HEK293 (cell line): ENCODE data around the gene PRR19.

Experiments used
- CTCF ChIA-PET: fragments of 350-600 bp; formaldehyde crosslinking; extraction: SDS; loops from one replicate; lab custom pipeline; 2021; ENCODE audit warnings: antibody characterized with exemption; lab: Yijun Ruan, JAX
- POLR2A ChIA-PET: fragments of 300-600 bp; formaldehyde crosslinking; extraction: SDS; loops from one replicate; lab custom pipeline; 2020; ENCODE audit warnings: antibody characterized with exemption, inconsistent platforms; lab: Yijun Ruan, JAX
- H3K27ac ChIP-seq: fragments of 200-500 bp; sonication (Bioruptor generic); 2 replicates; pipeline ENCODE4 v1.5.1; 2014; ENCODE audit warnings: low read depth, low read length, control low read depth, inconsistent platforms; ENCODE audit errors: extremely low read depth
- H3K36me3 ChIP-seq, 2 experiments: fragments of 200-500 bp in 1 of 2; sonication (Bioruptor generic) in 1 of 2; 1 replicate in 1 of 2; 2 replicates in 1 of 2; pipeline ENCODE4 v1.5.1; 2014 to 2017; ENCODE audit warnings: inconsistent platforms in 2 of 2, low read length in 2 of 2; ENCODE audit not compliant: control insufficient read depth in 2 of 2, insufficient read depth in 1 of 2
- H3K4me1 ChIP-seq: fragments of 200-500 bp; sonication (Bioruptor generic); 2 replicates; pipeline ENCODE4 v1.5.1; 2014; ENCODE audit warnings: mild to moderate bottlenecking, low read length, inconsistent platforms; ENCODE audit not compliant: control insufficient read depth, insufficient read depth
- H3K4me3 ChIP-seq: 2 replicates; pipeline ENCODE4 v1.5.1; 2011; ENCODE audit warnings: low read depth, mild to moderate bottlenecking, control low read depth, low read length, moderate library complexity
- H3K9me3 ChIP-seq: fragments of 200-500 bp; sonication (Bioruptor generic); 2 replicates; pipeline ENCODE4 v1.5.1; 2014; ENCODE audit warnings: low read depth, low read length, inconsistent platforms; ENCODE audit not compliant: control insufficient read depth, insufficient read depth
- EGR2 ChIP-seq: fragments of 450-650 bp; formaldehyde crosslinking; IDR thresholded peaks from 2 replicates; pipeline ENCODE4 v1.5.1; 2016; ENCODE audit warnings: low read depth, missing biosample characterization, missing genetic modification characterization
- GFI1B ChIP-seq: fragments of 450-650 bp; formaldehyde crosslinking; IDR thresholded peaks from 2 replicates; pipeline ENCODE4 v1.5.1; 2016; ENCODE audit warnings: missing biosample characterization, missing genetic modification characterization
- GLIS1 ChIP-seq: fragments of 450-650 bp; formaldehyde crosslinking; IDR thresholded peaks from 2 replicates; pipeline ENCODE4 v1.5.1; 2016; ENCODE audit warnings: missing biosample characterization, missing genetic modification characterization
- GLIS2 ChIP-seq: fragments of 450-650 bp; formaldehyde crosslinking; IDR thresholded peaks from 2 replicates; pipeline ENCODE4 v1.5.1; 2016; ENCODE audit warnings: missing biosample characterization, missing genetic modification characterization
- KLF16 ChIP-seq: fragments of 450-650 bp; formaldehyde crosslinking; IDR thresholded peaks from 2 replicates; pipeline ENCODE4 v1.5.1; 2017; ENCODE audit warnings: missing biosample characterization, missing genetic modification characterization
- MZF1 ChIP-seq: fragments of 450-650 bp; formaldehyde crosslinking; IDR thresholded peaks from 2 replicates; pipeline ENCODE4 v1.5.1; 2017; ENCODE audit warnings: missing biosample characterization, missing genetic modification characterization, borderline replicate concordance
- SCRT1 ChIP-seq: fragments of 450-650 bp; formaldehyde crosslinking; IDR thresholded peaks from 2 replicates; pipeline ENCODE4 v1.5.1; 2016; ENCODE audit warnings: missing biosample characterization, missing genetic modification characterization, borderline replicate concordance
- YY2 ChIP-seq: fragments of 450-650 bp; formaldehyde crosslinking; IDR thresholded peaks from 2 replicates; pipeline ENCODE4 v1.5.1; 2016; ENCODE audit warnings: missing biosample characterization, missing genetic modification characterization
- ZBTB48 ChIP-seq: fragments of 450-650 bp; formaldehyde crosslinking; IDR thresholded peaks from 2 replicates; pipeline ENCODE4 v1.5.1; 2016; ENCODE audit warnings: missing biosample characterization, missing genetic modification characterization
- ZEB2 ChIP-seq: fragments of 450-650 bp; formaldehyde crosslinking; IDR thresholded peaks from 2 replicates; pipeline ENCODE4 v1.5.1; 2016; ENCODE audit warnings: missing biosample characterization, missing genetic modification characterization
- ZFHX2 ChIP-seq: fragments of 450-650 bp; formaldehyde crosslinking; conservative IDR thresholded peaks from 2 replicates; pipeline ENCODE4 v1.5.1; 2016; ENCODE audit warnings: missing biosample characterization, missing genetic modification characterization
- ZNF140 ChIP-seq: fragments of 450-650 bp; formaldehyde crosslinking; IDR thresholded peaks from 2 replicates; pipeline ENCODE4 v1.5.1; 2016; ENCODE audit warnings: missing biosample characterization, missing genetic modification characterization
- ZNF174 ChIP-seq: fragments of 450-650 bp; formaldehyde crosslinking; IDR thresholded peaks from 2 replicates; pipeline ENCODE4 v1.5.0; 2017; ENCODE audit warnings: missing biosample characterization, mild to moderate bottlenecking, missing genetic modification characterization
- ZNF37A ChIP-seq: fragments of 450-650 bp; IDR thresholded peaks from 2 replicates; pipeline ENCODE4 v1.5.1; 2018; ENCODE audit warnings: missing biosample characterization, missing genetic modification characterization
- ZNF473 ChIP-seq: fragments of 450-650 bp; formaldehyde crosslinking; IDR thresholded peaks from 2 replicates; pipeline ENCODE4 v1.5.1; 2017; ENCODE audit warnings: missing biosample characterization, missing genetic modification characterization
- ZNF561 ChIP-seq: fragments of 450-650 bp; IDR thresholded peaks from 2 replicates; pipeline ENCODE4 v1.5.1; 2018; ENCODE audit warnings: missing biosample characterization, missing genetic modification characterization, borderline replicate concordance
- ZNF600 ChIP-seq: fragments of 450-650 bp; formaldehyde crosslinking; IDR thresholded peaks from 2 replicates; pipeline ENCODE4 v1.5.1; 2016; ENCODE audit warnings: missing biosample characterization, missing genetic modification characterization
- ZNF664 ChIP-seq: fragments of 450-650 bp; formaldehyde crosslinking; IDR thresholded peaks from 2 replicates; pipeline ENCODE4 v1.5.1; 2016; ENCODE audit warnings: missing biosample characterization, missing genetic modification characterization
- ZNF76 ChIP-seq: fragments of 450-650 bp; formaldehyde crosslinking; IDR thresholded peaks from 2 replicates; pipeline ENCODE4; 2016; ENCODE audit warnings: low read depth, missing biosample characterization, missing genetic modification characterization, borderline replicate concordance
- ZNF843 ChIP-seq: fragments of 450-650 bp; formaldehyde crosslinking; IDR thresholded peaks from 2 replicates; pipeline ENCODE4 v1.5.1; 2016; ENCODE audit warnings: missing biosample characterization, missing genetic modification characterization
- ZSCAN16 ChIP-seq: fragments of 450-650 bp; formaldehyde crosslinking; IDR thresholded peaks from 2 replicates; pipeline ENCODE4 v1.5.1; 2016; ENCODE audit warnings: missing biosample characterization, missing genetic modification characterization
- ZSCAN30 ChIP-seq: fragments of 450-650 bp; IDR thresholded peaks from 2 replicates; pipeline ENCODE4 v1.5.1; 2018; ENCODE audit warnings: missing biosample characterization, mild to moderate bottlenecking, missing genetic modification characterization, moderate library complexity
- ZXDB ChIP-seq: fragments of 450-650 bp; formaldehyde crosslinking; IDR thresholded peaks from 2 replicates; pipeline ENCODE4 v1.5.1; 2016; ENCODE audit warnings: missing biosample characterization, missing genetic modification characterization
- TF ChIP-seq, protein P1 (sequence below): fragments of 450-650 bp; formaldehyde crosslinking; IDR thresholded peaks from 2 replicates; pipeline ENCODE4 v1.5.1; 2016; ENCODE audit warnings: missing biosample characterization, missing genetic modification characterization
- TF ChIP-seq, protein P2 (sequence below): fragments of 450-650 bp; formaldehyde crosslinking; IDR thresholded peaks from 2 replicates; pipeline ENCODE4 v1.5.1; 2016; ENCODE audit warnings: missing biosample characterization, missing genetic modification characterization
- TF ChIP-seq, protein P3 (sequence below): fragments of 450-650 bp; IDR thresholded peaks from 2 replicates; pipeline ENCODE4 v1.5.1; 2018; ENCODE audit warnings: missing biosample characterization, mild to moderate bottlenecking, missing genetic modification characterization

The PRR19 gene

DNA sequence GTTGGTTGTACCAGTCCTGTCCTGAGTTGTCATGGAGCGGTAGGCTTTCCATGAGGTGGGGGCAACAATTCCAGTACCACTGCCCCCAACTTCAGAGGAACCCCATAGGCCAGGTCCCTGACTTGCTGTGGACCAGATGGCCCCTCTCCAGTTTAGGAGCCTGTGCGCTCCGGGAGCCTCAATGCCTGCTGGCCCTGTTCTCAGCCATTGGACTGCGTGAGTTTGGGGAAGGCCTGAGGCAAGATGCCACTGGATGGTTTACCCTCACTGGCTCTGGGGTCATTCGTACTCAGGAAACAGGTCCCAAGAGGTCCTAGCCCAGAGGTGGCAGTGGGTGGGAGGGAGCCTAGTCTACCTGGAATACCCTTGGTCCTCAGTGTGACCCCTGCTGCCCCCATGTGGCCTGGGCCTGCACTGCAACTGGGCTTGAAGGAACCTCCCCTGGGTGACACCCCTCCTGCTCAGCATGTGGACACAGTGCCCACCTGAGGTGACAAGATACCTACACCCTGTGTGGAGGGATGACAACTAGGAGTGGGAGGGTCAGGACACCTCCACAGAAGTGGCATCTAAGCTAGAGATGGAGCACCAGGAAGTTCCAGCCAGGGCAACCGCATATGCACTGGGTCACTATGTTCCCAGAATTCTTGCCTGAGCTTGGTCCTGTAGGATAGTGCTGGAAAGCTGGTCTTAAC, 6.0 kb upstream of the PRR19 start (continued):
- TF ChIP-seq ZEB2 (tag by site-specific recombination), result peak; percentile 85
- peak; percentile 45 for TF ChIP-seq ZFHX2 (tag by site-specific recombination)
- 0 out of 2 replicates have a peak, but pooled peaks have one; percentile 22 for TF ChIP-seq ZSCAN30 (tag by site-specific recombination)
- TF ChIP-seq ZNF561 (tag by site-specific recombination), result peak; percentile 77; the same call in 1 of the 2 replicates
- TF ChIP-seq, protein P1, sequence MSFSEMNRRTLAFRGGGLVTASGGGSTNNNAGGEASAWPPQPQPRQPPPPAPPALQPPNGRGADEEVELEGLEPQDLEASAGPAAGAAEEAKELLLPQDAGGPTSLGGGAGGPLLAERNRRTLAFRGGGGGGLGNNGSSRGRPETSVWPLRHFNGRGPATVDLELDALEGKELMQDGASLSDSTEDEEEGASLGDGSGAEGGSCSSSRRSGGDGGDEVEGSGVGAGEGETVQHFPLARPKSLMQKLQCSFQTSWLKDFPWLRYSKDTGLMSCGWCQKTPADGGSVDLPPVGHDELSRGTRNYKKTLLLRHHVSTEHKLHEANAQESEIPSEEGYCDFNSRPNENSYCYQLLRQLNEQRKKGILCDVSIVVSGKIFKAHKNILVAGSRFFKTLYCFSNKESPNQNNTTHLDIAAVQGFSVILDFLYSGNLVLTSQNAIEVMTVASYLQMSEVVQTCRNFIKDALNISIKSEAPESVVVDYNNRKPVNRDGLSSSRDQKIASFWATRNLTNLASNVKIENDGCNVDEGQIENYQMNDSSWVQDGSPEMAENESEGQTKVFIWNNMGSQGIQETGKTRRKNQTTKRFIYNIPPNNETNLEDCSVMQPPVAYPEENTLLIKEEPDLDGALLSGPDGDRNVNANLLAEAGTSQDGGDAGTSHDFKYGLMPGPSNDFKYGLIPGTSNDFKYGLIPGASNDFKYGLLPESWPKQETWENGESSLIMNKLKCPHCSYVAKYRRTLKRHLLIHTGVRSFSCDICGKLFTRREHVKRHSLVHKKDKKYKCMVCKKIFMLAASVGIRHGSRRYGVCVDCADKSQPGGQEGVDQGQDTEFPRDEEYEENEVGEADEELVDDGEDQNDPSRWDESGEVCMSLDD (tag by site-specific recombination), result peak; percentile 16; the same call in 1 of the 2 replicates
- peak; percentile 55; the same call in 1 of the 2 replicates for TF ChIP-seq KLF16 (tag by site-specific recombination)
- TF ChIP-seq GLIS2 (tag by site-specific recombination), result peak; percentile 62; the same call in 1 of the 2 replicates
- TF ChIP-seq, protein P2, sequence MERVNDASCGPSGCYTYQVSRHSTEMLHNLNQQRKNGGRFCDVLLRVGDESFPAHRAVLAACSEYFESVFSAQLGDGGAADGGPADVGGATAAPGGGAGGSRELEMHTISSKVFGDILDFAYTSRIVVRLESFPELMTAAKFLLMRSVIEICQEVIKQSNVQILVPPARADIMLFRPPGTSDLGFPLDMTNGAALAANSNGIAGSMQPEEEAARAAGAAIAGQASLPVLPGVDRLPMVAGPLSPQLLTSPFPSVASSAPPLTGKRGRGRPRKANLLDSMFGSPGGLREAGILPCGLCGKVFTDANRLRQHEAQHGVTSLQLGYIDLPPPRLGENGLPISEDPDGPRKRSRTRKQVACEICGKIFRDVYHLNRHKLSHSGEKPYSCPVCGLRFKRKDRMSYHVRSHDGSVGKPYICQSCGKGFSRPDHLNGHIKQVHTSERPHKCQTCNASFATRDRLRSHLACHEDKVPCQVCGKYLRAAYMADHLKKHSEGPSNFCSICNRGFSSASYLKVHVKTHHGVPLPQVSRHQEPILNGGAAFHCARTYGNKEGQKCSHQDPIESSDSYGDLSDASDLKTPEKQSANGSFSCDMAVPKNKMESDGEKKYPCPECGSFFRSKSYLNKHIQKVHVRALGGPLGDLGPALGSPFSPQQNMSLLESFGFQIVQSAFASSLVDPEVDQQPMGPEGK (tag by site-specific recombination), result peak; percentile 43; the same call in 1 of the 2 replicates
- TF ChIP-seq GLIS1, result peak; percentile 58; the same call in 1 of the 2 replicates
- TF ChIP-seq ZXDB (tag by site-specific recombination), result 0 out of 2 replicates have a peak, but pooled peaks have one; percentile 13

DNA sequence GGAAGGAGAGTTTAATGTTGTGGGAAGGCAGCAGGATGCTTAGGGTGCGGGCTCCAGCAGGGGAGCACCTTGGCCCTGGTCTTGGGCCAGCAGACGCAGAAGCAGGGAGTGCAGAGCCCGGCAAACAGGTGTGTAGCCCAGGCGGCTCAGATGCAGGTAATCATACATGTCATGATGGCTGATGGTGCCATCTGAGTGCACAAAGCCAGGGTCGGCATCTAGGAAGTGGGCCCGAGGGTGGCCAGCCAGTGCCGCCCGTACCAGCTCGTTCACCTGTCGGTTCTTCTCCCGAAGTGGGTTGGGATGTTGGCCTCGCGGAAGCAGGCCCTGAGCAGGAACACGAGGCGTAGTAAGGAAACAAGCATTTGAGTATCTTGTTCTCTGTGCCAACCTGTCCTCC, 4.9 kb upstream of the PRR19 start:
- H3K36me3 ChIP-seq, result peaks cover 31 to 53% of the 10 kb centered on the region in 2 experiments
- 0 out of 2 replicates have a peak, but pooled peaks have one; percentile 34 for TF ChIP-seq SCRT1 (tag by site-specific recombination)
- TF ChIP-seq ZBTB48, result no peak
- TF ChIP-seq ZNF76, result no peak
- TF ChIP-seq ZNF174 (tag by site-specific recombination), result no peak
- TF ChIP-seq ZNF140, result no peak
- peaks cover 5% of the 10 kb centered on the region; the same call in 1 of the 2 replicates for H3K4me1 ChIP-seq
- no peak overlapping the region for H3K27ac ChIP-seq
- POLR2A ChIA-PET, result interaction anchor here (1.3 to 3.4 kb wide), 2 partner anchors 10 to 53 kb away, joined by 4 to 31 read pairs; partner anchors contain the start of gene GSK3A
- CTCF ChIA-PET, result interaction anchor here (0.6 to 4.8 kb wide), 15 partner anchors 12 to 188 kb away, joined by 3 to 55 read pairs (median 5); partner anchors contain the start of gene GSK3A
- no peak overlapping the region for H3K4me3 ChIP-seq
- no peaks in the 10 kb centered on the region for H3K9me3 ChIP-seq

DNA sequence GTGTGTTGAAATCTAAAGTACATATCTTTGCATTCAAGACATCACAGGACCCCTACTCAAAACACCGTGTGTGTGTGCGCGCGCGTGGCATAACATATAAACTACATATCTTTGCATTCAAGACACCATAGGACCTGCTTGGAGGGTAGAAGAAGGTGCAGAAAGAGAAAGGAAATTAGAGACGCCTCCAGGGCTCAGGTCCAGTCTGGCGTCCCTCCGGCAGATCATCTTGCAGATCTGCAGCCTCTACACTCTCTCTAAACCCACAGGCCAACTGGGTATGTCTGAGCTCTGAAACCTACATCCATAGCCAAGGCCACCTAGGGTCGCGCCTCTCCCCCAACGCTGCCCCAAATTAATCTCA, 1.2 kb downstream of the PRR19 start:
- ChIA-PET CTCF (interaction anchor here (0.5 to 1.8 kb wide), 4 partner anchors 23 to 185 kb away, joined by 4 to 8 read pairs (median 4); no protein-coding TSS in a partner anchor), POLR2A (interaction anchor here (1.0 to 2.9 kb wide), 10 partner anchors 9 to 157 kb away, joined by 3 to 26 read pairs (median 4); partner anchors contain the start of gene GSK3A)
- Histone ChIP-seq H3K4me3 (no peak overlapping the region; the same call in 1 of the 2 replicates), H3K36me3 (peaks cover 3 to 7% of the 10 kb centered on the region in 2 experiments; a peak in 2 of 3 replicates), H3K27ac (peak overlapping the region; percentile 75; the same call in 1 of the 2 replicates), H3K4me1 (peaks cover 13% of the 10 kb centered on the region), H3K9me3 (no peaks in the 10 kb centered on the region)
- TF ChIP-seq, protein P3, sequence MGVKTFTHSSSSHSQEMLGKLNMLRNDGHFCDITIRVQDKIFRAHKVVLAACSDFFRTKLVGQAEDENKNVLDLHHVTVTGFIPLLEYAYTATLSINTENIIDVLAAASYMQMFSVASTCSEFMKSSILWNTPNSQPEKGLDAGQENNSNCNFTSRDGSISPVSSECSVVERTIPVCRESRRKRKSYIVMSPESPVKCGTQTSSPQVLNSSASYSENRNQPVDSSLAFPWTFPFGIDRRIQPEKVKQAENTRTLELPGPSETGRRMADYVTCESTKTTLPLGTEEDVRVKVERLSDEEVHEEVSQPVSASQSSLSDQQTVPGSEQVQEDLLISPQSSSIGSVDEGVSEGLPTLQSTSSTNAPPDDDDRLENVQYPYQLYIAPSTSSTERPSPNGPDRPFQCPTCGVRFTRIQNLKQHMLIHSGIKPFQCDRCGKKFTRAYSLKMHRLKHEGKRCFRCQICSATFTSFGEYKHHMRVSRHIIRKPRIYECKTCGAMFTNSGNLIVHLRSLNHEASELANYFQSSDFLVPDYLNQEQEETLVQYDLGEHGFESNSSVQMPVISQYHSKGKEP (tag by site-specific recombination), result no peak
- TF ChIP-seq ZNF174 (tag by site-specific recombination) (no peak), ZNF843 (tag by site-specific recombination) (no peak), ZSCAN16 (tag by site-specific recombination) (no peak), MZF1 (tag by site-specific recombination) (0 out of 2 replicates have a peak, but pooled peaks have one; percentile 26), EGR2 (tag by site-specific recombination) (no peak; the same call in 1 of the 2 replicates), GFI1B (tag by site-specific recombination) (no peak), YY2 (0 out of 2 replicates have a peak, but pooled peaks have one; percentile 31), ZNF473 (no peak), ZNF600 (tag by site-specific recombination) (0 out of 2 replicates have a peak, but pooled peaks have one; percentile 18), ZNF37A (tag by site-specific recombination) (no peak), ZBTB48 (peak; percentile 76), ZNF664 (0 out of 2 replicates have a peak, but pooled peaks have one; percentile 12)
